ENCODE results near the gene COX20. TPM values are rescaled to one million over a fixed set of nuclear protein-coding genes. Genes with fewer than 3 reads are reported as not detected.

COX20 gene
- polyA plus RNA-seq, 2 of the 4 experiments (the other 2 are of a cell fraction) = 65.4 to 74.6 TPM

- DNase-seq (ENCODE audit: low read depth in 1 of 2, low spot score in 1 of 2) (no peak), FAIRE-seq (no peak), ATAC-seq (no peak)
- 81% methylated on average over 12 of the region's 12 CpGs for WGBS (ENCODE audit: missing lambda C conversion rate)
- no peak overlapping the region for H3K4me2 ChIP-seq
- no peak for TF ChIP-seq RARB (CRISPR knock-in tag; IDR thresholded peaks at IDR 0.05)
- no peak for TF ChIP-seq NFE2L2 (conservative IDR thresholded peaks at IDR 0.05; ENCODE audit: low read length)
- TF ChIP-seq RAD21 (conservative IDR thresholded peaks at IDR 0.05 in 1 of 2, IDR thresholded peaks at IDR 0.05 in 1 of 2) = no peak
- TF ChIP-seq ZC3H11A (IDR thresholded peaks at IDR 0.05) = no peak
- TF ChIP-seq BHLHE40 (IDR thresholded peaks at IDR 0.05; ENCODE audit: low read depth, low read length) = no peak
- no peak for TF ChIP-seq JUNB (IDR thresholded peaks at IDR 0.05)
- TF ChIP-seq BCL3 (IDR thresholded peaks at IDR 0.05) = no peak
- TF ChIP-seq FOXS1 (CRISPR knock-in tag; IDR thresholded peaks at IDR 0.05) = no peak
- no peak for TF ChIP-seq TFCP2L1 (CRISPR knock-in tag; IDR thresholded peaks at IDR 0.05)
- no peak for TF ChIP-seq CEBPB (IDR thresholded peaks at IDR 0.05)
- no peak for TF ChIP-seq NPAS2 (CRISPR knock-in tag; IDR thresholded peaks at IDR 0.05; ENCODE audit: borderline replicate concordance)
- TF ChIP-seq RFX5 (IDR thresholded peaks at IDR 0.05) = no peak
- no peak for TF ChIP-seq HOXB5 (CRISPR knock-in tag; IDR thresholded peaks at IDR 0.05)
- TF ChIP-seq, protein P1, sequence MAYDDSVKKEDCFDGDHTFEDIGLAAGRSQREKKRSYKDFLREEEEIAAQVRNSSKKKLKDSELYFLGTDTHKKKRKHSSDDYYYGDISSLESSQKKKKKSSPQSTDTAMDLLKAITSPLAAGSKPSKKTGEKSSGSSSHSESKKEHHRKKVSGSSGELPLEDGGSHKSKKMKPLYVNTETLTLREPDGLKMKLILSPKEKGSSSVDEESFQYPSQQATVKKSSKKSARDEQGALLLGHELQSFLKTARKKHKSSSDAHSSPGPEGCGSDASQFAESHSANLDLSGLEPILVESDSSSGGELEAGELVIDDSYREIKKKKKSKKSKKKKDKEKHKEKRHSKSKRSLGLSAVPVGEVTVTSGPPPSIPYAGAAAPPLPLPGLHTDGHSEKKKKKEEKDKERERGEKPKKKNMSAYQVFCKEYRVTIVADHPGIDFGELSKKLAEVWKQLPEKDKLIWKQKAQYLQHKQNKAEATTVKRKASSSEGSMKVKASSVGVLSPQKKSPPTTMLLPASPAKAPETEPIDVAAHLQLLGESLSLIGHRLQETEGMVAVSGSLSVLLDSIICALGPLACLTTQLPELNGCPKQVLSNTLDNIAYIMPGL (CRISPR knock-in tag; IDR thresholded peaks at IDR 0.05; ENCODE audit: borderline replicate concordance) = no peak
- TF ChIP-seq MAZ (IDR thresholded peaks at IDR 0.05; ENCODE audit: borderline replicate concordance, low read depth, low read length) = no peak
- no peak for TF ChIP-seq CHD2 (IDR thresholded peaks at IDR 0.05; ENCODE audit: low read length, partially characterized antibody)
- CTCF ChIA-PET = interaction anchor here (1.5 to 2.4 kb wide), 3 partner anchors 10 to 20 kb away, joined by 4 to 7 read pairs (median 4); no protein-coding TSS in a partner anchor
- no peak overlapping the region for H3K4me3 ChIP-seq
- H3K4me1 ChIP-seq = no peaks in the 10 kb centered on the region
- POLR2A ChIA-PET = no interaction called here
- H3K27ac ChIP-seq = no peak overlapping the region
- no peaks in the 10 kb centered on the region for H3K9me3 ChIP-seq
Observed at GRCh38 chr1:244817415-244817894, 18.0 kb upstream of the COX20 start.

- ChIA-PET CTCF (no interaction called here), POLR2A (no interaction called here)
- H3K4me2 ChIP-seq = no peak overlapping the region
- no peaks in the 10 kb centered on the region for H3K4me1 ChIP-seq
- 80% methylated on average over 2 of the region's 2 CpGs for WGBS (ENCODE audit: missing lambda C conversion rate)
- H3K9me3 ChIP-seq = no peaks in the 10 kb centered on the region
- no peak overlapping the region for H3K27ac ChIP-seq
- H3K4me3 ChIP-seq = no peak overlapping the region
- FAIRE-seq = no peak
- no peak for DNase-seq (ENCODE audit: low read depth in 1 of 2, low spot score in 1 of 2)
- TF ChIP-seq NR3C1 (IDR thresholded peaks at IDR 0.05) (no peak), KDM1A (IDR thresholded peaks at IDR 0.05; ENCODE audit: low read depth) (no peak), EP300 (IDR thresholded peaks at IDR 0.05) (no peak), BCL3 (IDR thresholded peaks at IDR 0.05) (no peak), ELK1 (IDR thresholded peaks at IDR 0.05; ENCODE audit: low read depth, low read length) (no peak), HEYL (CRISPR knock-in tag; IDR thresholded peaks at IDR 0.05) (no peak), PHF8 (IDR thresholded peaks at IDR 0.05; ENCODE audit: borderline replicate concordance, low read depth) (no peak), JUNB (IDR thresholded peaks at IDR 0.05) (no peak), RARB (CRISPR knock-in tag; IDR thresholded peaks at IDR 0.05) (no peak), CBX8 (IDR thresholded peaks at IDR 0.05) (no peak), HOXB5 (CRISPR knock-in tag; IDR thresholded peaks at IDR 0.05) (no peak), SREBF2 (IDR thresholded peaks at IDR 0.05) (no peak), RAD21 (conservative IDR thresholded peaks at IDR 0.05 in 1 of 2, IDR thresholded peaks at IDR 0.05 in 1 of 2) (no peak), REST (IDR thresholded peaks at IDR 0.05) (no peak), NPAS2 (CRISPR knock-in tag; IDR thresholded peaks at IDR 0.05; ENCODE audit: borderline replicate concordance) (no peak), KDM5A (IDR thresholded peaks at IDR 0.05) (no peak)
- TF ChIP-seq, protein P2, sequence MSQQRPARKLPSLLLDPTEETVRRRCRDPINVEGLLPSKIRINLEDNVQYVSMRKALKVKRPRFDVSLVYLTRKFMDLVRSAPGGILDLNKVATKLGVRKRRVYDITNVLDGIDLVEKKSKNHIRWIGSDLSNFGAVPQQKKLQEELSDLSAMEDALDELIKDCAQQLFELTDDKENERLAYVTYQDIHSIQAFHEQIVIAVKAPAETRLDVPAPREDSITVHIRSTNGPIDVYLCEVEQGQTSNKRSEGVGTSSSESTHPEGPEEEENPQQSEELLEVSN (IDR thresholded peaks at IDR 0.05; ENCODE audit: borderline replicate concordance, low read depth) = no peak
- no peak for ATAC-seq
Observed at GRCh38 chr1:244820131-244820530, 15.3 kb upstream of the COX20 start.

Data from A549 (cell line).